ENCODE data around the gene IRS1. TPM values are rescaled to one million over a fixed set of nuclear protein-coding genes. Genes with fewer than 3 reads are reported as not detected.

The IRS1 gene
- polyA plus RNA-seq, 2 donors = 1.6 to 3.7 TPM

- 48 to 55% methylated on average over 2 of the region's 2 CpGs for WGBS, 2 donors
- Histone ChIP-seq H3K27me3 (ENCODE audit: control insufficient read depth in 1 of 2, insufficient read depth in 2 of 2, low read length in 2 of 2) (no peaks in the 10 kb centered on the region), H3K4me3 (ENCODE audit: low read depth in 1 of 2, low read length in 2 of 2) (no peak overlapping the region), H3K27ac (ENCODE audit: low read depth in 2 of 2, low read length in 1 of 2) (no peak overlapping the region), H3K4me1 (ENCODE audit: control insufficient read depth in 2 of 2, insufficient read depth in 2 of 2, low read length in 1 of 2) (no peaks in the 10 kb centered on the region), H3K9me3 (ENCODE audit: control insufficient read depth in 2 of 2, insufficient read depth in 1 of 2, low read depth in 1 of 2, low read length in 1 of 2) (no peaks in the 10 kb centered on the region), H3K36me3 (ENCODE audit: control insufficient read depth in 2 of 2, insufficient read depth in 2 of 2, low read length in 1 of 2) (no peaks in the 10 kb centered on the region)
Observed at GRCh38 chr2:226828191-226828590, 28.6 kb upstream of the IRS1 start.

DNA sequence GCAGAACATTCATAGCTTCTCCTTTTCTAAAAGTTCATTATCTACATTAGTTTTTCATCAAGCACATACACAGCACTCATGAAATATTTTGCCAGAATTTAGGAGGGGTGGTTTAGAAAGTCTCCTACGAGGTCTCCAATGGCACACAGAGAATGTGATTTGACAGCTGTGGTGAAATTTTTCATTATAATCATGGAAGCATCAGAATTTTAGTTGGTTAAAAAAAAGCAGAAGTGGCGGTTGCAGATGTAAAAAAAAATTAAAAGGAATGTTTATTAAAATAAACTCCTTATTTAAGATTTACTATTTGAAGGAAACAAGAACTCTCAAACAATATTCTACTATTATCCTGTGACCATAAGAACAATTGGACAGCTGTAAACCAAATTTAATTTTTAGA is 25.4 kb upstream of the IRS1 start:
- no peak overlapping the region for H3K4me3 ChIP-seq (ENCODE audit: low read depth in 1 of 2, low read length in 2 of 2)
- H3K4me1 ChIP-seq (ENCODE audit: control insufficient read depth in 2 of 2, insufficient read depth in 2 of 2, low read length in 1 of 2) = no peaks in the 10 kb centered on the region
- H3K36me3 ChIP-seq (ENCODE audit: control insufficient read depth in 2 of 2, insufficient read depth in 2 of 2, low read length in 1 of 2) = no peaks in the 10 kb centered on the region
- H3K9me3 ChIP-seq (ENCODE audit: control insufficient read depth in 2 of 2, insufficient read depth in 1 of 2, low read depth in 1 of 2, low read length in 1 of 2) = no peaks in the 10 kb centered on the region
- no peak overlapping the region for H3K27ac ChIP-seq (ENCODE audit: low read depth in 2 of 2, low read length in 1 of 2)
- H3K27me3 ChIP-seq (ENCODE audit: control insufficient read depth in 1 of 2, insufficient read depth in 2 of 2, low read length in 2 of 2) = no peaks in the 10 kb centered on the region
- WGBS, 2 donors = 68 to 74% methylated on average over 2 of the region's 2 CpGs

- no peak overlapping the region for H3K4me3 ChIP-seq (ENCODE audit: low read depth in 1 of 2, low read length in 2 of 2)
- no peaks in the 10 kb centered on the region for H3K27me3 ChIP-seq (ENCODE audit: control insufficient read depth in 1 of 2, insufficient read depth in 2 of 2, low read length in 2 of 2)
- no peaks in the 10 kb centered on the region for H3K36me3 ChIP-seq (ENCODE audit: control insufficient read depth in 2 of 2, insufficient read depth in 2 of 2, low read length in 1 of 2)
- no peaks in the 10 kb centered on the region for H3K9me3 ChIP-seq (ENCODE audit: control insufficient read depth in 2 of 2, insufficient read depth in 1 of 2, low read depth in 1 of 2, low read length in 1 of 2)
- H3K27ac ChIP-seq (ENCODE audit: low read depth in 2 of 2, low read length in 1 of 2) = no peak overlapping the region
- WGBS, 2 donors = 59 to 67% methylated on average over 3 of the region's 3 CpGs
- peaks cover 0 to 2% of the 10 kb centered on the region in 2 donors for H3K4me1 ChIP-seq (ENCODE audit: control insufficient read depth in 2 of 2, insufficient read depth in 2 of 2, low read length in 1 of 2)
Observed at GRCh38 chr2:226818930-226819329, 19.3 kb upstream of the IRS1 start.

DNA sequence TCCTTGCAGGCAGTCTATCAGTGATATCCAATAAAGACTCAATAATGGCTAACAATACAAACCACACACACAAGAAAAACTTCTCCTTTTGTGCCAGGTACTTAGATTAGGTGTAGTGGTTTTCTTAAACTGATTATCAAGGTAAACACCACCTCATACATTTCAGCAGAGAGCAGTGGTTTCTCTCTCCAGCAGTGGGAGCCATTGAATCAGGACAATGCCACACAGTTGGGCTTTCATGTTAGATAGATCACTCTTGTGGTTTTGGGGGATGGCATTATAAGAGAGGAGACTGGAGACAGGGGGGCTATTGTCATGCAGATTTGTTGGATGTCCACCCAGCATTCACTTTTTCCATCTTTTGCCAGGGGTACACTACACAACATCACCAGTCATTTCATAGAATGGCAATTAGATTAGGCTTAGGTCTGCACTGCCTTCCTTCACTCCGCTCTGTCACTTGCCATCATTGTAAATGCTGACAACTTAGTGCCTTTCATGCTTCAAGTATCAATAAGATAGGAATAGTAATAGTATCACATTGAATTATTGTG is 13.6 kb upstream of the IRS1 start:
- Histone ChIP-seq H3K27me3 (ENCODE audit: control insufficient read depth in 1 of 2, insufficient read depth in 2 of 2, low read length in 2 of 2) (no peaks in the 10 kb centered on the region), H3K27ac (ENCODE audit: low read depth in 2 of 2, low read length in 1 of 2) (no peak overlapping the region), H3K9me3 (ENCODE audit: control insufficient read depth in 2 of 2, insufficient read depth in 1 of 2, low read depth in 1 of 2, low read length in 1 of 2) (no peaks in the 10 kb centered on the region), H3K4me3 (ENCODE audit: low read depth in 1 of 2, low read length in 2 of 2) (no peak overlapping the region), H3K36me3 (ENCODE audit: control insufficient read depth in 2 of 2, insufficient read depth in 2 of 2, low read length in 1 of 2) (no peaks in the 10 kb centered on the region), H3K4me1 (ENCODE audit: control insufficient read depth in 2 of 2, insufficient read depth in 2 of 2, low read length in 1 of 2) (peaks cover 0 to 2% of the 10 kb centered on the region in 2 donors)
- 94 to 96% methylated on average over 1 of the region's 1 CpG for WGBS, 2 donors

GRCh38 chr2:226803410-226803809 is 3.8 kb upstream of the IRS1 start:
- no peaks in the 10 kb centered on the region for H3K9me3 ChIP-seq (ENCODE audit: control insufficient read depth in 2 of 2, insufficient read depth in 1 of 2, low read depth in 1 of 2, low read length in 1 of 2)
- H3K27ac ChIP-seq (ENCODE audit: low read depth in 2 of 2, low read length in 1 of 2) = no peak overlapping the region
- H3K36me3 ChIP-seq (ENCODE audit: control insufficient read depth in 2 of 2, insufficient read depth in 2 of 2, low read length in 1 of 2) = no peaks in the 10 kb centered on the region
- peaks cover 0 to 5% of the 10 kb centered on the region in 2 donors for H3K4me1 ChIP-seq (ENCODE audit: control insufficient read depth in 2 of 2, insufficient read depth in 2 of 2, low read length in 1 of 2)
- no peak overlapping the region for H3K4me3 ChIP-seq (ENCODE audit: low read depth in 1 of 2, low read length in 2 of 2)
- no peaks in the 10 kb centered on the region for H3K27me3 ChIP-seq (ENCODE audit: control insufficient read depth in 1 of 2, insufficient read depth in 2 of 2, low read length in 2 of 2)
- 72 to 82% methylated on average over 1 of the region's 1 CpG for WGBS, 2 donors

- Histone ChIP-seq H3K4me3 (ENCODE audit: low read depth in 1 of 2, low read length in 2 of 2) (no peak overlapping the region), H3K27me3 (ENCODE audit: control insufficient read depth in 1 of 2, insufficient read depth in 2 of 2, low read length in 2 of 2) (no peaks in the 10 kb centered on the region), H3K27ac (ENCODE audit: low read depth in 2 of 2, low read length in 1 of 2) (no peak overlapping the region), H3K9me3 (ENCODE audit: control insufficient read depth in 2 of 2, insufficient read depth in 1 of 2, low read depth in 1 of 2, low read length in 1 of 2) (peaks cover 0 to 4% of the 10 kb centered on the region in 2 donors), H3K4me1 (ENCODE audit: control insufficient read depth in 2 of 2, insufficient read depth in 2 of 2, low read length in 1 of 2) (peaks cover 6 to 7% of the 10 kb centered on the region in 2 donors), H3K36me3 (ENCODE audit: control insufficient read depth in 2 of 2, insufficient read depth in 2 of 2, low read length in 1 of 2) (no peaks in the 10 kb centered on the region)
- WGBS, 2 donors = 0 to 1% methylated on average over 4 of the region's 4 CpGs
Observed at GRCh38 chr2:226802573-226802972, 3.0 kb upstream of the IRS1 start.

GRCh38 chr2:226800941-226801784 is 1.5 kb upstream of the IRS1 start:
- H3K4me3 ChIP-seq (ENCODE audit: low read depth in 1 of 2, low read length in 2 of 2) = peak overlapping the region; percentile 16 to 59
- H3K36me3 ChIP-seq (ENCODE audit: control insufficient read depth in 2 of 2, insufficient read depth in 2 of 2, low read length in 1 of 2) = no peaks in the 10 kb centered on the region
- 3 to 5% methylated on average over 33 of the region's 33 CpGs for WGBS, 2 donors
- peaks cover 7 to 14% of the 10 kb centered on the region in 2 donors for H3K4me1 ChIP-seq (ENCODE audit: control insufficient read depth in 2 of 2, insufficient read depth in 2 of 2, low read length in 1 of 2)
- H3K9me3 ChIP-seq (ENCODE audit: control insufficient read depth in 2 of 2, insufficient read depth in 1 of 2, low read depth in 1 of 2, low read length in 1 of 2) = peaks cover 0 to 4% of the 10 kb centered on the region in 2 donors
- H3K27me3 ChIP-seq (ENCODE audit: control insufficient read depth in 1 of 2, insufficient read depth in 2 of 2, low read length in 2 of 2) = no peaks in the 10 kb centered on the region
- peak overlapping the region; percentile 75 to 76 for H3K27ac ChIP-seq (ENCODE audit: low read depth in 2 of 2, low read length in 1 of 2)

GRCh38 chr2:226799976-226800940 is 638 bp upstream of the IRS1 start:
- Histone ChIP-seq H3K9me3 (ENCODE audit: control insufficient read depth in 2 of 2, insufficient read depth in 1 of 2, low read depth in 1 of 2, low read length in 1 of 2) (peaks cover 0 to 4% of the 10 kb centered on the region in 2 donors), H3K4me1 (ENCODE audit: control insufficient read depth in 2 of 2, insufficient read depth in 2 of 2, low read length in 1 of 2) (peaks cover 7 to 22% of the 10 kb centered on the region in 2 donors), H3K27me3 (ENCODE audit: control insufficient read depth in 1 of 2, insufficient read depth in 2 of 2, low read length in 2 of 2) (no peaks in the 10 kb centered on the region), H3K27ac (ENCODE audit: low read depth in 2 of 2, low read length in 1 of 2) (peak overlapping the region; percentile 75 to 76), H3K36me3 (ENCODE audit: control insufficient read depth in 2 of 2, insufficient read depth in 2 of 2, low read length in 1 of 2) (no peaks in the 10 kb centered on the region), H3K4me3 (ENCODE audit: low read depth in 1 of 2, low read length in 2 of 2) (peak overlapping the region; percentile 59 to 70)
- 4% methylated on average over 31 to 39 of the region's 39 CpGs for WGBS, 2 donors
